ENCODE data around the gene SPRED2.

SPRED2 gene

GRCh38 chr2:65369574-65369973 lies 62.8 kb downstream of the SPRED2 start:
- DNase-seq (ENCODE audit: low read depth) = no peak
- H3K4me3 ChIP-seq (ENCODE audit: low read length) = no peak overlapping the region
- TF ChIP-seq, protein P1, sequence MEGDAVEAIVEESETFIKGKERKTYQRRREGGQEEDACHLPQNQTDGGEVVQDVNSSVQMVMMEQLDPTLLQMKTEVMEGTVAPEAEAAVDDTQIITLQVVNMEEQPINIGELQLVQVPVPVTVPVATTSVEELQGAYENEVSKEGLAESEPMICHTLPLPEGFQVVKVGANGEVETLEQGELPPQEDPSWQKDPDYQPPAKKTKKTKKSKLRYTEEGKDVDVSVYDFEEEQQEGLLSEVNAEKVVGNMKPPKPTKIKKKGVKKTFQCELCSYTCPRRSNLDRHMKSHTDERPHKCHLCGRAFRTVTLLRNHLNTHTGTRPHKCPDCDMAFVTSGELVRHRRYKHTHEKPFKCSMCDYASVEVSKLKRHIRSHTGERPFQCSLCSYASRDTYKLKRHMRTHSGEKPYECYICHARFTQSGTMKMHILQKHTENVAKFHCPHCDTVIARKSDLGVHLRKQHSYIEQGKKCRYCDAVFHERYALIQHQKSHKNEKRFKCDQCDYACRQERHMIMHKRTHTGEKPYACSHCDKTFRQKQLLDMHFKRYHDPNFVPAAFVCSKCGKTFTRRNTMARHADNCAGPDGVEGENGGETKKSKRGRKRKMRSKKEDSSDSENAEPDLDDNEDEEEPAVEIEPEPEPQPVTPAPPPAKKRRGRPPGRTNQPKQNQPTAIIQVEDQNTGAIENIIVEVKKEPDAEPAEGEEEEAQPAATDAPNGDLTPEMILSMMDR (conservative IDR thresholded peaks at IDR 0.05; ENCODE audit: low read depth, low read length) = no peak

DNA sequence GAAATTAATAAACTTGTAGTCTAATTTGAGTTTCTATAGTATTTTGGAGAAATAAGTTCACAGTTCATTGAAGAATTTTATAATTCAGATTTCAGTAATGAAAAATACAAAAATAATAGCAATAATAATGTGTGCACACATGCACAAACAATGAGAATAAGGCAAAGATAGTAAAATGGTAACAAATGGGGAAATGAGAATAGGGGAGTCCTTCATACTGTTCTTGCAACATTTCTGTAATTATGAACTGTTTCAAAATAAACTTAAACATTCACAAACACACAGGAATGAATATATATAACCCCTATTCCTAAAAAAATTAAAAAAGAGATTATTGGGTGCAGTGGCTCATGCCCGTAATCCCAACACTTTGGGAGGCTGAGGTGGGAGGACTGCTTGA lies 63.9 kb downstream of the SPRED2 start:
- no peak overlapping the region for H3K4me3 ChIP-seq (ENCODE audit: low read length)
- DNase-seq (ENCODE audit: low read depth) = no peak
- TF ChIP-seq, protein P1 (conservative IDR thresholded peaks at IDR 0.05; ENCODE audit: low read depth, low read length) = no peak

- no peak for DNase-seq (ENCODE audit: low read depth)
- TF ChIP-seq, protein P1 (conservative IDR thresholded peaks at IDR 0.05; ENCODE audit: low read depth, low read length) = no peak
- no peak overlapping the region for H3K4me3 ChIP-seq (ENCODE audit: low read length)
Measured at GRCh38 chr2:65367524-65367923, 64.9 kb downstream of the SPRED2 start.

- peak; percentile 90 for DNase-seq (ENCODE audit: low read depth)
- peak overlapping the region; percentile 20 for H3K4me3 ChIP-seq (ENCODE audit: low read length)
- TF ChIP-seq, protein P1 (conservative IDR thresholded peaks at IDR 0.05; ENCODE audit: low read depth, low read length) = no peak
Measured at GRCh38 chr2:65366595-65367125, 65.7 kb downstream of the SPRED2 start.

DNA sequence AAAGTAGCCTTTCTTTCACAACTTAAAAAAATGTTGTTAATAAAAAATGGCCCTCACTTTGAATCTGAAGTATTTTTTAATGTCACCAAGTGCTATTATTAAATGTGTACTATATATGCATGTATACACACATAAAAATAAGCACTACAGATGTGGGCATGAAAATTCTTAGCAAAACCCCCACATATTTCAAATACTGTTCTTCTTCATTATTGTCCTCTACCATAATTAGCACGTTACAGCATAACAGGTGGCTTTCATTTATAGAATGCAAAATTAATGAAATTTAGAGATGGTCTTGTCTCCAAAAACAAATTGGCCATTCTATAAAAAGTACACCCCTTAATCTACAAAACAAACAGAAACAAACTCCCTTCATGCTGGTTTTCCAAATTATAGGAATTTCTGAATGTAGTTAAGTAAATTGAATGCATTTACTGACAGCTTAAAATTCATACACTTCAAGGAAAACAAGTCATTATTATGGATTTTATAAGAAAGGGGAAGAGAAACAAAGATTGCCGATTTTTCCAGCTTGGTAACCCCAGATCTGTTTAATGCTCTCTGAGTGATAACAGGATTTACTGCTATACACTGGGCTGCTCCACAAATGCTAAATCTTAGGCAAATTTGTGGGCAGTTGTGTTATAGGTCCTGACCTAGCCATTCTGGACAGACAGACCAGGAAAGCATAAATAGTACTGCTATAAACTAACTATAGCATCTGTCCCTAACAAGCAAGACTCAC lies 67.2 kb downstream of the SPRED2 start:
- no peak overlapping the region for H3K4me3 ChIP-seq (ENCODE audit: low read length)
- TF ChIP-seq, protein P1 (conservative IDR thresholded peaks at IDR 0.05; ENCODE audit: low read depth, low read length) = no peak
- no peak for DNase-seq (ENCODE audit: low read depth)

GRCh38 chr2:65363879-65364666 lies 68.3 kb downstream of the SPRED2 start:
- TF ChIP-seq, protein P1 (conservative IDR thresholded peaks at IDR 0.05; ENCODE audit: low read depth, low read length) = no peak
- DNase-seq (ENCODE audit: low read depth) = no peak
- no peak overlapping the region for H3K4me3 ChIP-seq (ENCODE audit: low read length)

All from retinal pigment epithelial cell (primary cell).